Skin of body (tissue), 2 donors: Measurements from ENCODE around the gene AXDND1. TPM values are rescaled to one million over a fixed set of nuclear protein-coding genes. Genes with fewer than 3 reads are reported as not detected.
"Not testable (repeated sequence)": the region's sequence is repeated elsewhere in the genome, so short reads cannot be mapped to it uniquely, and the experiment has no call there.

Experiments
- DNase-seq: peaks from one replicate; lab custom pipeline; 2025; lab: John Stamatoyannopoulos, UW
- total RNA-seq: library from RNA; depleted of rRNA; stranded (reverse); fragments of >200 nt; gene quantifications from one replicate; pipeline ENCODE4 v1.2.3, GENCODE V29; 2014

The AXDND1 gene, protein sequence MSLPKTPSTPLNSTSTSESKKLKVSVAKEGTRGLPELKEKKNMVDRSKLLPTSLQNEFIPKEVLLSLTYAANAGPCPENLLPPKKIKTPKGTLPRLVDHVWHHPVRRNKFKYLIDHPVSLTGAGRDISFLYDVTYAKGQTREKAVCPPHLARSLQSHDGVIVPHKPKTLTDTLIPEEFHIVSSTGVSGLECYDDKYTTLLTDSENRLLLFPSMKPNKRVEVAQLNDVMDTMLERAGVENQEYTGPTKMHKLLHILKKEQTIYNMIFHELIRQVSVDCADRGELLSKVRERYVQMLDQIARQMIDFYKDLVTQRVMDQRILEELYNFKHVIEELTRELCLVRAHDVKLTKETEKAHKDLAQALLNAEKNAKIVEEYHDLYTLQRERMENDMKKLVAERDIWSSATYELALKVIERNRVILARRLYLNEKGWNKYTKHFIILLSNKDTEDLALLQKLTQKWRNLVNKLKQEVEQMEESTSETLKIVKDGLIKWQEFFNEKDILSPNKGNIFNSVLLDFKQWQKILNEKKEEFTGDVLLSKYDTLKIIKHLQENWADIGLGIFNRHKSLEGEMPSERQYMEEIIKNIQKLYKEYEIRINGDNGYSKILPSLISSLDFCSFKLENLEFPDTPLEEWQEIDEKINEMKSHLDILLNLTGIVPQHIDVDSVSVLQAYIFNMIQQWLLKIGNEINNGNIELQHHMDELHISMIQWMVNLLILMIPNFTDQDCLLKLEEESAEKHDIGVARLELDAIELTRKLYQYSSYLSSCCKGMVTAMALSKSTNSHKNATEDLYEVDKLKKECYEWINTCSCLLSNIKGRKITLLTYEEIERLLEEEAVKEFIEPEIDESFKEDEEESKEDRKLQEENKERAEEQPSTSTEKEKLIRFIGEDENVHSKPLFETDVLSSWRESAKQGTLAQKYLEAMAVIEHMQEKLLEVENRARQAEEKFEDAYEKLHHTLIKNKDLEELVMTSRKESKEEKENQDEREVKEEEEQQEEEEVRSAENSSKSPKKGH
- total RNA-seq: 0.99 TPM

DNA sequence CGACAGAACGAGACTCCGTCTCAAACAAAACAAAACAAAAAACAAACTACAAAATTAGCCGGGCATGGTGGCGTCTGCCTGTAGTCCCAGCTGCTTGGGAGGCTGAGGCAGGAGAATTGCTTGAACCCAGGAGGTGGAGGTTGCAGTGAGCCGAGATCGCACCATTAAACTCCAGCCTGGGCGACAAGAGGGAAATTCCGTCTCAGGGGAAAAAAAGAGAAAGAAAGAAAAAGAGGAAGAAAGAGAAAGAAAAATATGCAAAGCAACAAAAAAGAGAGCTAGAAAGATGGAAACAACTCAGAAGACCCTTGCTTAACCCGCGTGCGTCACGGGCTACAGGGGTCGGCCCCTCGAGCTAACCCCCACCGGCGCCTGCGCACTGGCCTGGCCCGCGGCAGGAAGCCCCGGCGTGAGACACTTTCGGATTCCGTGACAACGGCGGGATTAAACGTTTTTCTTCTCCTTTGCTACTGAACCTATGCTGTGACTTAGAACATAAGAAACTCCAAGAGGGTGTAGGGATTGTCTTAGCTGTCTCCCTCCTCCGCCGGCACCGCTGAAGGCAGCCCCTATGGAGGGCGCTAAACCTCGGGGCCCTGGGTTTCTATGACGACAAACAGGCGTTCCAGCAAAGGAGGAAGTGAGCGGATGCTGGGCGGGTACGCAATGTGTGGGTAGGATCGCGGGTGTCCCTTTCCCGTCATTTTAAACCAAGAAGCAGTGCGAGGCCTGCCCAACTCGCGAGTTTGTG lies at the start of gene AXDND1:
AXDND1 (plus strand) TSS at position 630 of the 751 bp plus-strand sequence. CDS start 539 bp downstream, outside the sequence.
- DNase-seq: peak; percentile 93

DNA sequence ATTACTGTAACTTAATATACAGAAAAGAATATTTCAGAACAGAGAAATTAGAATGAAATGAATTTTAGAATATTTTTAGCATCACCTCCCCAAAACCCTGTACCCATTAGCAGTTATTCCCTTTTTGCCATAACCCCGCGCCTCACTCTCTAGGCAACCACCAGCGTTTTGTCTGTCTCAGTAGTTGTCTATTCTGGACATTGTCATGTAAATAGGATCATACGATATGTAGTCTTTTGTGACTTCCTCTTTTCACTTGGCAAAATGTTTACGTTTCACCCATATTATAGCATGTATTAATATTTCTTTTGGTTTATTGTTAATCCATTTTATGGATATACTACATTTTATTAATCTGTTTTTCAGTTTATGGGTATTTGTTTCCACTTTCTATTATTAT lies 47.3 kb upstream of the AXDND1 start:
- no peak for DNase-seq

DNA sequence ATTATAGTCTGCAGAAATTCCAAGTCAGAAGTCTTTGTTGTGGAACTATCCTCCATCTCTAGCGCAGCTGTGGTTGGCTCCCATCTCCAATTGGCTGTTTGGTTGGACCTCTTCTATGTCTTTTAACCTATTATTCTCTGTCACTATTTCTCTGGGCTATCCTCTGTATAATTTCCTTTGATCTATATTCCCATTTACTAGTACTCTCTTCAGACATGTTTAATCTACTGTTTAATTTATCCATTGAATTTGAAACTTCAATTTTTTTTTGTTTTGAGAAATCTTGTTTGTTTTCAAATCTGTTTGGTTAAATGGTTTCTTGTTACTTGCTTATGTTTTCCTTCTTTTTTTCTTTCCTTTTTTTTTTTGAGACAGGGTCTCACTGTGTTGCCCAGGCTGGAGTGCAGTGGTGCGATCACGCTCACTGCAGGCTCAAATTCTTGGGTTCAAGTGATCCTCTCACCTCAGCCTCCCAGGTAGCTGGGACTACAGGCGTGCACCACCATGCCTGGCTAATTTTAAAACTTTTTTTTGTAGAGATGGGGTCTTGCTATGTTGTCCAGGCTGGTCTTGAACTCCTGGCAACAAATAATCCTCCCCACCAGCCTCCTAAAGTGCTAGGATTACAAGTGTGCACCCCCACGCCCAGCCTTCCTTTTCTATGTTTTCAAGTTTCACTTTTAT lies 44.1 kb upstream of the AXDND1 start:
- DNase-seq: no peak

DNA sequence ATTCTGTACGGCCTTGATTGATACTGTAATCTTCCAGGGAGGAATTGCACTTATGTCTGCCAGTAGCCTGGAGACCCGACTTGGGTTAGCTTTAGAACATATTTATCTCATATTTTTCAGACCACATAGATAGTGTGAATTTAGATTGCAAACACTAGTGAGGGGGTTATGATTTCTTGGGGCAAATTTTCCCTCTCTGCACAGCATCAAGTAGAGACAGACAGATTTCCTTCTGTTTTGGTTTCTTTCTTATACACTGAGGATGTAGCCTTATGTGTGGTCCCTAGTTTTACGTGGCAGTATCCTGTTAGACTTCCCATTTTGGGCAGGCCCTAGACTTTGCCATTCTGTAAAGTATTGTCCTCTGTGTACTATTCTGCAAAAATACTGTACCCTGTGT lies 43.2 kb upstream of the AXDND1 start:
- DNase-seq: no peak

DNA sequence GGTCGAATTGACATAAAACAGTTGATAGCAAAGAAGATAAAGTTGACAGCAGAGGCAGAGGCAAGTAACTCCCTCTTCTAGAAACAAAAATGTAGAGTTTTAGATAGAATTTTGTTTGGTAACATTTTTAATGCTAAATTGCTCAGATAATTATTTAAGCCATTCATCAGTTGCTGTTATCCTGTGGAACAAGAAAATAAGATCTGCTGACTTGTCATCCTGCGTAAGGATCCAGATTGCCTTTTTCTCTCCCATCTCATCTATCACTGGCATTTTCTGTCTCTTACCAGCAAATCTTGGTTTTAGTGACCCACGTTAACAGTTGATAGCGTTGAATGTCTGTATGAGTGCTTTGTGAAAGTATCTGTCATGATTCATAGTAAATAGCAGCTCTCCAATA lies 42.3 kb upstream of the AXDND1 start:
- no peak for DNase-seq

DNA sequence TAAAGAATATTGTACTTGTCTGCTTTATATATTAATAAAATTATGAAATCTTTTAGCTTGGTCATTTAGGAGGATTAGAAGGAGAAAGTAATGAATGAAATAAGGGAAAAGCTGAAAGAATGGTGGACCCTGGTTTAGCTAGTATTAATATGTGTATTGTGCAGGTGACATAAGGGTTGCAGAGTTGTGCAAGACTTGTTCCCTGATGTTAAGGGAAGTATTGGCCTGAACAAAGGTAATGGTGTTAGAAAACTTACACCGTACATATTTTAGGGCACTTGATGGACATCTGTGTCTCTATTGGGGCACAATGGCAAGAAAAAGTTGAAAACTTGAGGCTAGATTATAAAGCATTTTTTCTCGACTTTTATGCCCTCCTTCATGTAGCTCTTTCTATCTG lies 39.9 kb upstream of the AXDND1 start:
- DNase-seq: no peak

DNA sequence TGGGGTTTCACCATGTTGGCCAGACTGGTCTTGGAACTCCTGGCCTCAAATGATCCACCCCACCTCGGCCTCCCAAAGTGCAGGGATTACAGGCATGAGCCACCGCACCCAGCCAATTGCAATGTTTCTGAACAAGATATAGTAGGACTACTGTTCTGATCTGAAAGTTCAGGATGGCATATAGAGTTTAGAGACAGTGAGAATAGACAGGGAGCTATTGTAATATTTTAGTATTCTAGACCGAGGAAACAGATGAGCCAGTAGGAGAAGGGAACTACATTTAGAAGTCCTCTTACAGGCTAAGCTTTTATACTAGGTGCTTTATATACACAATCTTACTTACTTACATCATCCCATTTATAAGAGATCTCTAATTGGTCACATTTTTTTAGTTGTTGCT lies 39.0 kb upstream of the AXDND1 start:
- no peak for DNase-seq

DNA sequence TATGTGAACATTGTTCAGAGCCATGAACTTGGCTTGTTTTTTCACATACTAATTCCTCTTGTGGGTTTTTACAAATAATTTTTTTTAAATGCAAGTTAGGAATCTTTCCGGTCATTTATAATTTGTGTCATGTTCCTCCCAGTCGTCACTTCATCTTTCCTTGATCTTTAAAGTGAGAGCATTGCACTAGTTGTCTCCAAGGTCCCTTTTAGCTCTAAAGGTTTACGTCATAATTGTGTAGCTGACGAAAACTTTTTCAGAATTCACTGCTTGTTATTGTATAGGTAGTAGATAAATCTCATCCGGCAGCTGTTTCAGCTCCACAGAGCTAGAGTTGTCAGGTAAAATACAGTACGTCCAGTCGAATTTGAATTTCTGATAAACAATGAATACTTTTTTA lies 38.6 kb upstream of the AXDND1 start:
- no peak for DNase-seq

DNA sequence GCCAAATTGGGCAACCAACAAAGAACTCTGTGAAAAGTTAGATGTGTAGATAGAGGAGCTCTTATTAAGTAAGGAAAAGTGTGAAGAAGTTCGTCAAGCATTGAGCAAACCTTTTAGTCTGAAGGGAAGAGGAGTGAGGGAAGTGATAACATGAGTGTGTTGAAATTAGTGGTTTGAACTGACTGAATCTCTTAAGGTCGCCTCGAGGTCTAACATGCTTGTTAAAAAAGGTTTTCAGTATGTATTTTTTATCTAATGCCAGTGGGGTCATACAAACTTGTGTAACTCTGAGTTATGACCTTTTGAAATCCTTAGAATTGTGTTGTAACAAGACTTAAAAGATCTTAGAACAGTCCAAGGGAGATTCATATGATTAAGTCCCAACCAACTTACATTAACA lies 38.1 kb upstream of the AXDND1 start:
- DNase-seq: no peak

DNA sequence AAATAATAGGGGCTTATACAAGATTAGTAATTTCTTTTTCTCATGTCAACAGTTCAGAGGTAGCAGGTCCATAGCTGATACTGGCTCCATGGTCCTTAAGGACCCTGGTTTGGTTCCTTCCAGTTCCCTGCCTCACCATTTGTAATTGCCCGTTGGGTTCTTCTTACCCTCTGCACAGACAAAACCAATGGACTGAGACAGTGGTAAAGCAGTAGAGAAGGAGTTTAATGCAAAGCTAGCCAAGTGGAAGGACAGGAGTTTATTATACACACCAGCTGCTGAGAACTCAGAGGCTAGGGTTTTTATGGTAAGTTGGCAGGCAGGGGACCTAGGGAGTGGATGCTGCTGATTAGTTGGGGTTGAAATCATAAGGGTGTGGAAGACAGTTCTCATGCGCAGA lies 35.9 kb upstream of the AXDND1 start:
- DNase-seq: no peak

DNA sequence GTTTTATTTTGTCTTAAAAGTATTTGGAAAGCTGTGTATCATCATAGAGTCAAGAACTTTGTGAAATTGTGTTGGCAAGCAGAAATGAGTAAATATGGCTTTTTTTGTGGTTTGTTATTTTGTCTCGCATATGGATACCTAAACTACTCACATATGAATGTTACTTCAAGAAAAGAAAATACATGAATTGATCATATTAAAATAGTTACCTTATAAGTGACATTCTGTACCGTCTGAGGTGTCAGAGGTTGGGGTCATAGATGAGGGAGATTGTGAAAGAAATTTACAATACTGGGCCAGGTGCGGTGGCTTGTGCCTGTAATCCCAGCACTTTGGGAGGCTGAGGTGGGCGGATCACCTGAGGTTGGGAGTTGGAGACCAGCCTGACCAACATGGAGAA lies 31.3 kb upstream of the AXDND1 start:
- DNase-seq: no peak

DNA sequence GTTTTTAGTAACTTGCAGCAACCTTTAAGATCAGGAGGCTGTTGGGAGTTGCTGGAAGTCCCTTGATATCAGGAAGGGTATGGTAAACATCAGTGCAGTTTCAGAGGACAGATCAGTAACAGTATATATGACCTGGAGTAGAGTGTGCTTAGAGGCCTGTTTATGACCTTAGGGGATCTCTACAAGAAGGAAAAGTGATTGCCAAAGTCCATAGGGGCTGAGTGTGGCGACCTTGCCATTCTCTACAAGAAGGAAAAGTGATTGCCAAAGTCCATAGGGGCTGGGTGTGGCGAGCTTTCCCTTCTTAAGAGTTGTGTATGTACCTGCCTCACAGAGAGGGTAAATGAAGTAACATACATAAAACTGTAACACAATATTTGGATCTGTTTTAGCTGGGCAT lies 28.5 kb upstream of the AXDND1 start:
- DNase-seq: no peak

DNA sequence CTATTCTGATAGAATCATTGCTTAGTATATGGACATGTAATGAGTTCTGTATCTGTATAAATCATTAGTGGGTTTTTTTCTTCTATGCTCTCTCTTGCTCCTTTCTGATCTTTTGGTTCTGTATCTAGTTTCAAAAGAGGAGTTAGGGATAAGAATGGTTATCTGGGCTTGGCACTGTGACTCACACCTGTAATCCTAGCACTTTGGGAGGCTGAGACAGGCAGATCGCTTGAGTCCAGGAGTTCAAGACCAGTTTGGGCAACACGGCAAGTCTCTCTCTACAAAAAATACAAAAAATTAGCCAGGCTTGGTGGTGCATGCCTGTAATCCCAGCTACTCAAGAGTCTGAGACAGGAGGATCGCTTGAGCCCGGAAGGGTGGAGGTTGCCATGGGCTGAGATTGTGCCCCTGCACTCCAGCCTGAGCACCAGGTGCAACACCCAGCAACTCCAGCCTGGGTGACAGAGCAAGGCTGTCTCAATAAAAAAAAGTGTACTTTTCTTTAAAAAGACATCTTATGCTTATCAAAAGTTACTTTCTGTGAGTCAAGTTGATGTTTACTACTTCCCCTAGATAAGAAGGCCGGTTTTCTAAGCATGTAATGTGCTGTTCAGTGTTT lies 27.7 kb upstream of the AXDND1 start:
- DNase-seq: no peak

DNA sequence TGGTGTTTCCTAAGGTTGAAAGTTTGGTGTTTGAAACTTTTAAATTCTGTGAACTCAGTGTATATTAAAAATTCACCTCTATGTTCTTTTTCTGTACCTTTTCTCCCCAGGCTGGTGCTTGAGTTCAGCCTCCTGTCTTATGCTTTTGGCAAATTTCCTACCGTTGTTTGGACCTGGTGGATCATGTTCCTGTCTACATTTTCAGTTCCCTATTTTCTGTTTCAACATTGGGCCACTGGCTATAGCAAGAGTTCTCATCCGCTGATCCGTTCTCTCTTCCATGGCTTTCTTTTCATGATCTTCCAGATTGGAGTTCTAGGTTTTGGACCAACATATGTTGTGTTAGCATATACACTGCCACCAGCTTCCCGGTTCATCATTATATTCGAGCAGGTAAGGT lies 24.9 kb upstream of the AXDND1 start:
- DNase-seq: no peak

DNA sequence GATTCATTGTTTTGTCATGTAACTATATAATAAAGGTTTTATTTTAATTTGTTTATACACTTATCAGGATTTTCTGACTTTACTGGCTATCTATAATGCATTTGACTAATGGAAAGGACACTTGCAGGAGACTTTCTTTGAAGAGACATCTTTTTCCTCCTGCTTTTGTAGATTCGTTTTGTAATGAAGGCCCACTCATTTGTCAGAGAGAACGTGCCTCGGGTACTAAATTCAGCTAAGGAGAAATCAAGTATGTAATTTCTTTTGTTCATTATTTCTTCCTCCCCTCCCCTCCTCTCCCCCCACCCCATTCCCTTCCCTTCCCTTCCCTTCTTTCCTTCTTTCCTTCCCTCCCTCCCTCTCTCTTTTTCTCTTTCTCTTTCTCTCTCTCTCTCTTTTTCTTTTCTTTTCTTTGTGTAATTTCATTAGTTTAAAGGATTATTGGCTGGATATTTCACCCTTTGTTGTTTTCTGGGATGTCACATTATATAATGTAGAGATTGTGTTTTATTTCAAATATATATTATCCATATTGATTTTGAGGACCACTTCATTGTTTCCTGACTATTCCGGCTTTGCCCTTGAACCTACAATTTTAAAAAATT lies 23.7 kb upstream of the AXDND1 start:
- no peak for DNase-seq

DNA sequence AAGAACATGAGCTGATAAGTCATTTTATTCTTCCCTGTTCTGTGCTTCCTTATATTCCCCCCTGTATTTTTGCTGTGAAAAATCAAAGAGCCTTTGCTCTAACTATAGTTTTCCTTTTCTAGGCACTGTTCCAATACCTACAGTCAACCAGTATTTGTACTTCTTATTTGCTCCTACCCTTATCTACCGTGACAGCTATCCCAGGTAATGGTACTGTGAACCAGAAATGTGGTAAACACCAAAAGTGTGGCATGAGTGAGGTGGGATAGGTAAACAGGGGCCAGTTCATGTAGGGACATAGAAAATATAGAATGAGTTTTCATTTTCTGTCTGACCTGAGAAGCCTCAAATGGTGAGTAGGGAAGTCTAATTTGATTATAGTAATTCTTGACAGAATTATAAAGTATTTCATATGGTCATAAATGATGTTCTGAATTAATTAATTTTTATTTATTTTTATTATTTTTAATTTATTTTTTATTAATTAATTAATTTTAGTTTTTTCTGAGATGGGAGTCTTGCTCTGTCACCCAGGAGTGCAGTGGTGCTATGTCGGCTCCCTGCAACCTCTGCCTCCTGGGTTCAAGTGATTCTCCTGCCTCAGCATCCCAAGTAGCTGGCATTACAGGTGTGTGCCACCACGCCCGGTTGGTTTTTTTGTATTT lies 22.9 kb upstream of the AXDND1 start:
- no peak for DNase-seq

DNA sequence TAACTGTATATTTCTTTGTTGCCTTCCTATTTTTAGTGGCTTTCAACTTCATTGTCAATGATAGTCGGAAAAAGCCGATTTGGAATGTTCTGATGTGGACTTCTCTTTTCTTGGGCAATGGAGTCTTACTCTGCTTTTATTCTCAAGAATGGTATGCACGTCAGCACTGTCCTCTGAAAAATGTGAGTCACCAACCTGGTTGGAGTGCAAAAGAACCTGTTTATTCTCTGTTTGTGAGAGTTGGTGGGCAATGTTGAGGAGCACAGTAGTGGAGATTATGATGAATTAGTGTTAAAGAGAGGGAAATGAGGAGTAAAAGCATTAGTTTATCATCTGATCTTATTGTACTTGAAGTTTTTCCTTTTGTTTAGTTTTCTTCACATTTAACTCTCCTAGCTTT lies 14.5 kb upstream of the AXDND1 start:
- DNase-seq: no peak

DNA sequence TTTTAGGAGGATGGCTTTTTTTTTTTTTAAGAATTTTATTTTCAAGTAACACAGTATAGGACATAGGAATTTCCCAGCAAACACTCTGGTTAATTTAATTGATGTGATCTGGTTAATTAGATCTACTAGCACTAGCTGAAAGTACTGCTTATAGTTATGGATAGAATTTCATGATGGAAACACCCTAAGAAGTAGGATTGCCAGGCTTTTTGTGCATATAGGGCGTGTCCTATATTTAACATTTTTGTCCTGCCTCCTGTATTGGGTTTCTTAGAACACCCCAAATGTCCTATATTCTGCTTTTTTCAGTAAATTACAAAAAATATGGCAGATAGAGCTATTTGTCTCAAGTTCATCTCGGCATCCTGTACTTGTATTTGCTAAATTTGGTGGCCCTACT lies 13.5 kb upstream of the AXDND1 start:
- DNase-seq: no peak

DNA sequence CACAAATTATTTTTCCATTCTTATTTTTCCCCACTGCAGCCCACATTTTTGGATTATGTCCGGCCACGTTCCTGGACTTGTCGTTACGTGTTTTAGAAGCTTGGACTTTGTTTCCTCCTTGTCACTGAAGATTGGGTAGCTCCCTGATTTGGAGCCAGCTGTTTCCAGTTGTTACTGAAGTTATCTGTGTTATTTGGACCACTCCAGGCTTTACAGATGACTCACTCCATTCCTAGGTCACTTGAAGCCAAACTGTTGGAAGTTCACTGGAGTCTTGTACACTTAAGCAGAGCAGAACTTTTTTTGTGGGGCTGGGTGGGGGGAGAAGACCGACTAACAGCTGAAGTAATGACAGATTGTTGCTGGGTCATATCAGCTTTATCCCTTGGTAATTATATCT lies 12.2 kb upstream of the AXDND1 start:
- DNase-seq: no peak

DNA sequence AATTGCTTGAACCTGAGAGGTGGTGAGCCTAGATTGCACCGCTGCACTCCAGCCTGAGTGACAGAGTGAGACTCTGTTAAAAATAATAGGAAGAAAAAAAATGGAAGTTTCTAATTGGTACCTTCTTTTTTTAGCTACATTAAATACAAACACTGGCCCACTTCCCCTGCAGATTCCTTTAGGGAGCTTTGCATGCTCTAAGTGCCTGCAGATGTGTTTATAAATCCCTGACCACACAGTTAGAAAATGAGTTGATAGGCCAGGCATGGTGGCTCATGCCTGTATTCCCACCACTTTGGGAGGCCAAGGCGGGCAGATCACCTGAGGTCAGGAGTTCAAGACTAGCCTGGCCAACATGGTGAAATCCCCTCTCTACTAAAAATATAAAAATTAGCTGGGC lies 4.1 kb upstream of the AXDND1 start:
- not testable (repeated sequence) for DNase-seq
